GM21528 (cell line): ENCODE measurements around the gene LAMTOR2.
"Not testable (repeated sequence)": the region's sequence is repeated elsewhere in the genome, so short reads cannot be mapped to it uniquely, and the experiment has no call there.

Experiments
- ATAC-seq: cut with Tn5 transposase; IDR thresholded peaks from one replicate; pipeline ENCODE4 v1.9.1; 2021; ENCODE audit warnings: mild to moderate bottlenecking, moderate library complexity; ENCODE audit not compliant: unreplicated experiment, low FRiP score

The LAMTOR2 gene

GRCh38 chr1:156054500-156055280 is at the start of gene LAMTOR2:
TSS of gene LAMTOR2 (plus strand) at chr1:156054782. CDS start at chr1:156054890, 108 bp downstream.
- ATAC-seq: peak; percentile 64

- no peak for ATAC-seq
Measured at GRCh38 chr1:156004843-156005584, 49.6 kb upstream of the LAMTOR2 start.

GRCh38 chr1:156006666-156007376 is 47.8 kb upstream of the LAMTOR2 start:
- no peak for ATAC-seq

GRCh38 chr1:156009404-156009803 is 45.2 kb upstream of the LAMTOR2 start:
- no peak for ATAC-seq

GRCh38 chr1:156012051-156012817 is 42.3 kb upstream of the LAMTOR2 start:
- ATAC-seq: peak; percentile 73

- ATAC-seq: no peak
Measured at GRCh38 chr1:156014829-156015228, 39.8 kb upstream of the LAMTOR2 start.

- ATAC-seq: no peak
Measured at GRCh38 chr1:156019946-156020292, 34.7 kb upstream of the LAMTOR2 start.

GRCh38 chr1:156020293-156021092 is 34.1 kb upstream of the LAMTOR2 start, which contains the start of gene SSR2:
TSS of gene SSR2 (minus strand) at chr1:156020951. CDS start at chr1:156020167, 784 bp downstream.
- ATAC-seq: peak; percentile 94

- ATAC-seq: no peak
Measured at GRCh38 chr1:156021093-156021428, 33.5 kb upstream of the LAMTOR2 start.

- no peak for ATAC-seq
Measured at GRCh38 chr1:156021954-156022353, 32.6 kb upstream of the LAMTOR2 start.

GRCh38 chr1:156024801-156025200 is 29.8 kb upstream of the LAMTOR2 start:
- no peak for ATAC-seq

GRCh38 chr1:156025876-156026275 is 28.7 kb upstream of the LAMTOR2 start:
- no peak for ATAC-seq

GRCh38 chr1:156026588-156026987 is 28.0 kb upstream of the LAMTOR2 start:
- no peak for ATAC-seq

- ATAC-seq: no peak
Measured at GRCh38 chr1:156033011-156033410, 21.6 kb upstream of the LAMTOR2 start.

GRCh38 chr1:156034991-156035390 is 19.6 kb upstream of the LAMTOR2 start:
- not testable (repeated sequence) for ATAC-seq

GRCh38 chr1:156042828-156043227 is 11.8 kb upstream of the LAMTOR2 start:
- no peak for ATAC-seq

GRCh38 chr1:156045076-156045475 is 9.5 kb upstream of the LAMTOR2 start:
- no peak for ATAC-seq

- no peak for ATAC-seq
Measured at GRCh38 chr1:156048663-156049258, 5.8 kb upstream of the LAMTOR2 start.

- ATAC-seq: no peak
Measured at GRCh38 chr1:156050376-156050775, 4.2 kb upstream of the LAMTOR2 start.
